ENCODE measurements around the gene HESX1. TPM values are rescaled to one million over a fixed set of nuclear protein-coding genes. Genes with fewer than 3 reads are reported as not detected.

The HESX1 gene
- total RNA-seq, 2 donors from 2014 or later, result 0.65 to 0.71 TPM

Other genes starting within 250 kb of the HESX1 start
- not detected for gene SPATA12, start 139.3 kb downstream of the HESX1 start, total RNA-seq
- gene IL17RD, start 34.6 kb downstream of the HESX1 start, total RNA-seq, result under 1 TPM; 0.15 to 0.48 TPM
- gene APPL1, start 27.8 kb upstream of the HESX1 start, total RNA-seq, result 10 to 100 TPM; 35.5 to 38.0 TPM
- gene ASB14, start 92.7 kb upstream of the HESX1 start, total RNA-seq, result not detected